Glomerular endothelial cell (primary cell): ENCODE measurements around the gene ADORA1. TPM values are rescaled to one million over a fixed set of nuclear protein-coding genes. Genes with fewer than 3 reads are reported as not detected.

Experiments used
- DNase-seq: peaks from one replicate; pipeline ENCODE4 v3.0.0-alpha.2; 2011; ENCODE audit warnings: low read depth, low spot score; ENCODE audit errors: extremely low read depth
- total RNA-seq: library from RNA; depleted of rRNA; stranded (reverse); fragments of >200 nt; gene quantifications from 2 replicates; pipeline ENCODE4 v1.2.3, GENCODE V29; 2015

The ADORA1 gene
- total RNA-seq, 1 donor from 2014 or later, result not detected

DNA sequence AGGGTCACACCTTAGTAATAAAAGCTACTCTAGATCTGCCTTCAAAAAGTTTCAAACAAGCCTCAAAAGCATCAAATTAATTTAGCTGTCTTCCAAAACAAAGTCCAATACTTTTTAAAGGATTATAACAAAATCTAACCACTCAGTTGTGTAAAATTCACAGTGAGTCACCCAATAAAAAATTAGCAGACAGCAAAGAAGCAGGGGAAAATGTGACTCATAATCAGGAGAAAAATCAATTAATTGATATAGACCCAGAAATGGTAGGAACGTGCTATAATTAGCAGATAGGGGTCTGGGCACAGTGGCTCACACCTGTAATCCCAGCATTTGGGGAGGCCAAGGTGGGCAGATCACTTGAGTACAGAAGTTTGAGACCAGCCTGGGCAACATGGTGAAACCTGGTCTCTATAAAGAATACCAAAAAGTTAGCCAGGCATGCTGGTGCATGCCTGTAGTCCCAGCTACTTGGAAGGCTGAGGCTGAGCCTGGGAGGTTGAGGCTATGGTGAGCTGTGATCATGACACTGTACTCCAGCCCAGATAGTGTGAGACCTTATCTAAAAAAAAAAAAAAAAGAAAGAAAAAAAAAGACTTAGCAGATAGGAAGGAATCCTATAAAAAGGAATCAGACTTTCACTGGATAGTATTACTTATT lies 33.6 kb upstream of the ADORA1 start:
- no peak for DNase-seq

DNA sequence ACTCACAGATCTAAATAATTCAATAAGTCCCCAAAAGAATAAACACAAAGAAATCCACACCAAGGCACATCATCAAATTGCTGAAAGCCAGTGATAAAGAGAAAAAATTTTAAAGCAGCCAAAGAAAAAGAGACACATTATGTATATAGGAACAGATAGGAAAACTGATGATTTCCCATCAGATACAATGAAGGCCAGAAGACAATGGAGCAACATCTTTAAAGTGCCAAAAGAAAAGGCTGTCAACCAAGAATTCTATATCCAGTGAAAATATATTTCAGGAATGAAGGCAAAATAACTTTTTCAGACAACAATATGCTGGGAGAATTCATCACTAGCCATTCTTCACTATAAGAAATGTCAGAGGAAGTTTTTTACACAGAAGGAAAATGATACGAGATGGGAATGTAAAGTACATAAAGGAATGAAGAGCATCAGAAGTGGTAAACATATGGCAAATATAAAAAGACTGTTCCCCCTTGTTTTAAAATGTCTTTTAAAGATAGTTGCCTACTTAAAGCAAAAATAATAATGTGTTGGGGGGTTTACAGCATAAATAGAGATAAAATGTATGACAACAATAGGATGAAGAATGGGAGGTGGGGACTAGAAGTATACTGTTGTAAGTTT lies 32.4 kb upstream of the ADORA1 start:
- no peak for DNase-seq

DNA sequence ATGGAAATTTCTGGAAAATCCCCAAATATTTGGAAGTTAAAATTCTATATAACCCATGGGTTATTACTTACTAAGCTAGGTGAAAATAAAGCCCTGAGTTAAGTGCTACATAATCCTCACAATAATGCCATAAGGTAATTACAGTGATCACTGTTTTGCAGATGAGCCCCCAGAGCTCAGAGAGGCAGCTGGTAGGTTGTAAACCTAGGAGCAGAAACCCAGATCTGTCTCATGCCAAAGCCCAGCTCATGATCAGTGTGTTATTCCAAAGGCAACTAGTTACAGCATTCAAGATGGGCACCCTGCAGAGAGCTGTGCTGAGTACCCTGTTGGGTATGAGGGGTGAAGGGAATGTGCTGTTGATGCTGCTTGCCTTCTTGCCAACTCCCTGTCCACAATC lies 31.0 kb upstream of the ADORA1 start:
- DNase-seq, result no peak

DNA sequence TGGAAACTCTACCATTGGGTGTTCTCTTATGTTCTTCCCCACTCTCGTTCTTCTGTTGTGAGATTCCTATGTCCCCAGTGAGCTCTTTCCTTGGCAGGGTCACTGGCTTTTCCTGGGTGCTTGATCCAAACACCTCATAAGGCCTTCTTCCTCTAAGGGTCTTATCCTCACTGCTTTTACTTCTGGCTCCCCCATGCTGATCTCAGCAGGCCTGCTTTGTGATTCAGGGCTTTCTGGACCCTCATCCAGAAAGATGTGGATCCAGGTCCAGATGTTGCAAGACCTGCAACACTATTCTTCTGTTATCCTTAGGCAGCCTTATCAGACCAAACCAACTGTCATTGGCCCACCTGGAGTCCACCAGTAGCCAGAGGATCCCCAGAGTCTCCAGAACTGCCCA lies 30.5 kb upstream of the ADORA1 start:
- DNase-seq, result no peak

DNA sequence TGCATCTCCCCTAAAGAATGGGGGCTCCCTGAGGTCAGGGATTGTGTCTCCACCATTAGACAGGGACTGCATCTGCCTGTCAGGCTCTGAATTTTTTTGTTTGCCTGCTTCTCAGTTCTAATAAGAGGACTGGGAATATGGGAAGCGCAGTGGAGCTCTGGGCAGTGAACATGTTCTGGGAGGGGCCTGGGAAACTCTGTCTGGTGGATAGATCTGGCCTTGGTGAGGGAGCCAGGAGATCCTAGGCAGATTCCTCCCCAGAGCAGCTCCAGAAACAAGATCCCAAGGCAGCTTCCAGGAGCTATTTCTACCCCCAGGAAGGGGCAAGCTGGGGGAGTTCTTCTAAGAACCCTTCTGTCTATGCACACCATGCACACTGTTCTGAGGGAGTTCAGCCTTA lies 29.1 kb upstream of the ADORA1 start:
- no peak for DNase-seq

DNA sequence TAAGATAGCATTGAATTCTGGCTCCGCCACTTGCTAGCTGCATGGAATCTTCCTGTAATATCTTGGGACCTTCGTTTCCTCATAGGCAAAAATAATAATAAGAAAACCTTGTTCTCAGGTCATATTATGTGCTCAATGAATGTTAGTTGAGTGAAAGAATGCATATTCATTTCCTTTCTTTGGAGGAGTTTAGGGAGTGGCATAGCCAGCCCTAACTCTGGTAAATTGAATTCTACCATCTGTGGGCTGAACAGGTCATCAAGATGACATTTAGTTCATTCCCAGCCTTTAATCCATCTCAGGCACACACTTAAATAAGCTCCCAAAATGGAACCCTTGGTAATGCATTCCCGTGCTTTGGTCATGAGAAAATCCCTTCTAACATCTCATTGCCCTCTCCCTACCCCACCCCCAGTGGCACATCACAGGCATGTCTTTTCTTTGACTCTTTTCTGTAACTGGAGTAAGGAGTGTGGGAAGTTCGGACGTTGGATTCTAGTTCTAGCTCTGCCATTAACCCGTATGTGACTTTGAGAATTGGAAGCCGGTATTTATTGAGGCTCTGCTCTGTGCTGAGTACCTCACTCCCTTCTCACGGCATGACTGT lies 28.5 kb upstream of the ADORA1 start:
- DNase-seq, result no peak

DNA sequence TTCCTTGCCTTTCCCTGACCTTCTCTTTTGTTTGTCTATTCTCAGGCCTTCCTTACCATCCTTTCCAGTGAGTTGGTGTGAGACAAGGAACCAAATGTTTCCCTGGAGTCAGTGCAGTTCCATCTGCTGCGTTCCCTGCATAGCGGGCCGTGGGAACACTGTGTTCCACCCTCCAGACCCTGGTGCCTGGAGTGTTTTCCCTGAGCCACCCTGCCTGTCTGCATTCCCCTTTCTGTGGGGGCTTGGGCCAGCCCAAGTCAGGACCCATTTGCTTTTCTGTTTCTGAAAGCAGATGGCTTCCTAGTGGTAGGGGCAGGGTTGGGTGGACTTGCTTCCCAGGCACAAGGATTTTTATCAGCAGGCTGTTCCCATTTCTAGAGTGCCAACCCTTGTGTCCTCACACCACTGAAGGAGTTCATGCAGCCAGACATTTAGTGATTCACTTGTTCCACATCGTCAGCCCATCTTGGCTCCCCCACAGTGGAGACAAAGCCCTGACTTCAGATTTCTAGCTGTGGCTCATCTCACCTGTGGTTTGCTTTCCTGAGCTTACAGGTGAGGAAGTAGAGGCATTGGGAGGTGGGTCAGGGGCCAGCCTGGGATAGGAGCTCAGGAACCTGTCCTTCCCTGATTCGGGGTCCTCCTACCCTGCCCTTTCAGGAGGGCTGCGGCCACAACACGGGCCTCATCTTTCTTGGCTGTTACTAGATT lies 27.6 kb upstream of the ADORA1 start:
- no peak for DNase-seq

DNA sequence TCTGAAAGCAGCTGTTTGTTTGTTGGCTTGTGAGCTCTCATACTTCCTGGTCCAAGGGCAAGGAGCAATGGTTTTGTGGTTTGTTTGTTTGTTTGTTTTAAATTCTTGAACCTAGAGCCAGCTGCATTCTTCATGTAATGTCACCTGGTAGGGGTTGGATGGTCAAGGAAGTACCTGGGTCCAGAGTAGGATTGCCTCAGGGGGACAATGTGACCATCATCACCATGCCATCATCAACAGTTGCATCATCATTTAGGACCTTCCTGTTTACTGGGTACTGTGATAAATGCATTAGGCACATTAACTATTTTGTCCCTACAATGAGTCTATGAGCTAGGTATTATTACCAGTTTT lies 27.0 kb upstream of the ADORA1 start:
- DNase-seq, result no peak

DNA sequence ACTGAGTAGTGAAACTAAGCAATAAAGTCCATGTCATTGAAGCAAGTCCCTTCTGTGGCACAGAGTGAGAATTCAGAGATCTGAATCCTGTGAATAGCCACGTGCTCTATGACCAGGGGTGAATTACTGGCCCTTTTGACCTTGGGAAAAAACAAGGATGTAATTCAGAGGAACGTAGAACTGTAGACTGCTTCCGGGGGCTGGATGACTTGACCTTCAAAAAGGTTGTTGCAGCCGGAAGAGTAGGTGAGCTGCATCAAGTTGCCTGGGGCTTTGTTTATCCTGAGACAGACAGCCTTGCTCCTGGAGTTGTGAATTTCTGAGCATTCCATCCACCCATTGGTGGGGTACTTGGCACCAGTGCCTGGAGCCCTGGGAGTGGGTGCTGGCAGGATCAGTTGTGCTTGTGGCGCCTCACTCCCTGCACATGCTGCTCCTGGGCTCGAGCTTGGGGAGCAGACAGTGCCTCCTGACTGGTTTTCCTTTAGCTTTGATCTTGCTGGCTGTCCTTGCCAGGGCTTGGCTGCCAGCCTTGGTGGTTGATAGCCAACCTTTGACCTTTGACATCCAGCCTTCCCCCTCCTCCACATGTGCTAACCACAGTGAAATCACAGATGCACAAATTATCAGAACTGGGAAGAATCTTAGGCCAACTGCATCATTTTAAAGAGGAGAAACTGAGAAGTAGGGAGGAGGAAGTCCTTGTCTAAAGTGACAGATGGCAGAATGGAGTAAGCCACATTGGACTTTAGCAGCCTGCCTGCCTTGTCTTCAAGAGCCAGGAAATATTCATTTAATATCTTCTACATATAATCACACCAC lies 25.5 kb upstream of the ADORA1 start:
- DNase-seq, result no peak

DNA sequence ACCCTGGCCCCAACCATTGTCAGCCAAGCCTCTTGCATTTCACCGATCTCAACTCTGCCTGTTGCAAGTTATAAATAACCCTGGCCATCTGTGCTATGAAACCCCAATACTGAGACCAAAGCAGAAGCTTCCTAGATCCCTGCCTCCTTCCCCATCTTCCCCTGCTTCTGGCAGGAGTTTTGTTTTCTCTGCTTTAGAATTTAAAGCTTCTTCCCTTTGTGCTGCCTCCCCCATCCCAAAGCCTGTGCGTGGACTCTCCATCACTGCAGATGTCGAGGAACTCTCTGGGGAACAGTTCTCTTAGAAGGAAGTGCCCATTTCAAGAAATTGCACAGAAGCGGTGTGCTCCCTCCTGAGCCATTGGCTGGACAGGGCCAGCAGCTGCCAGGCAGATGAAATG lies 24.3 kb upstream of the ADORA1 start:
- DNase-seq, result no peak

DNA sequence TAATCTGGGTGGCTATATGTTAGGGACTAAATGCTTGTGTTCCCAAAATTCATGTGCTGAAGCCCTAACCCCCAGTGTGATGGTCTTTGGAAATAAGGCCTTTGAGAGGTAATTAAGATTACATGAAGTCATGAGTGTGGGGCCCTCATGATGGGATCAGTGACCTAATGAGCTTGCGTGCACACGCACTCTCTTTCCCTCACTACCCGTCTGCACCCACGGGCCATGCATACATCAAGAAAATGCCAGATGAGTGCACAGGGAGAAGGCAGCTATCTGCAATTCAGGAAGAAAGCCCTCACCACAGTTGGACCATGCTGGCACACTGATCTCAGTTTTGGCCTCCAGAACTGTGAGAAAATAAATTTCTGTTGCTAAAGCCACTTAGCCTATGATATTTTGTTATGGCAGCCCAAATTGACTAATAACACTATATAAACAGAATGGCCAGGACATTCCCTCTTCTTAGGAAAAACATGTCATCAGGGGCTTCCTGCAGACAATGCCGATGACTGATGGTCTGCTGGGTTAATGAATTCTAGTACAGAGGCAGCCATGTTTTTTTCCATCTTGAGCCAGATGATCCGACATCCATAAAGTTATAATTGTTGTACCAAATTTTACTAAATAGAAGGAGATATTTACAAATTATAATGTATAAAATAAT lies 23.6 kb upstream of the ADORA1 start:
- no peak for DNase-seq

DNA sequence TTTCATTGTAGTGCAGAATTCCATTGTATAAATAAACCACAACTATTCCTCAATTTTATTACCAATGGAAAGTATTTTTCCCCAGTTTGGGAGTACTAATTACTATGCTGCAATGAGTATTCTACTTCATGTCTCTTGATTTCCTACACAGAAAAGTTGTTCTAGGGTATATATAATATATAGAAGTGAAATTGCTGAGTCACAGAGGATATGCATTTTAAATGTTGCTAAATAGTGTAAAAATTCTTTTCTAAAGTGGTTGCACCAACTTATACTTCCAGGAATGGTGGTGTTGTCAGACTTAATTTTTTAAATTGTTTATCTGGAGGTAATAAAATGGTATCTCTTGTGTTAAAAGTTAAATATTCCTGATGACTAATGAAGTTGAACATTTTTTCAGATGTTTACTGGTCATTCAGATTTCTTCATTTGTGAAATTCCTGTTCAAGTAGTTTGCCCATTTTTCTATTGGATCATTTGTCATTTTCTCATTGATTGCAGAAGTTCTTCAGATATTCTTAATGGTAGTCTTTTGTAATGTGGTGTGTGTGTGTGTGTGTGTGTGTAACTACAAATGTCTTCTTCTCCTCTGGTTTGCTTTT lies 22.6 kb upstream of the ADORA1 start:
- DNase-seq, result no peak

DNA sequence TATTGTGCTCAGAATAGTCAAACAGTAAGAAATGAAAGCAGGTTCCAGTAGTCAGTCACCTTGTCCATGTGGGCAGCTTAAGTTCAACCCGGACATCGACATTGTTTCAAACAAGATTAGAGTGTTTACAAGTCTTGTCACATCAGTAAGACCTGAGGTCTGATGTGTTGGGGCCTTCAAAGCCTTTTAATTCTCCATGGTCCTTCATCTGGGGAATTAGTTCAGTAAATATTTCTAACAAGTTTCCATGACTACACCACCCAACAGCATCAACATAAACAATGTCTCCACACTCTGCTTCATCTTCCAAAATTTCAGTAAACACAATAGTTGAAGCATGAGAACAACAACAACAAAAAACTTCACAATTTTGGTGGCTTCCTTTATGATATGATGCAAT lies 15.1 kb upstream of the ADORA1 start:
- DNase-seq, result no peak

DNA sequence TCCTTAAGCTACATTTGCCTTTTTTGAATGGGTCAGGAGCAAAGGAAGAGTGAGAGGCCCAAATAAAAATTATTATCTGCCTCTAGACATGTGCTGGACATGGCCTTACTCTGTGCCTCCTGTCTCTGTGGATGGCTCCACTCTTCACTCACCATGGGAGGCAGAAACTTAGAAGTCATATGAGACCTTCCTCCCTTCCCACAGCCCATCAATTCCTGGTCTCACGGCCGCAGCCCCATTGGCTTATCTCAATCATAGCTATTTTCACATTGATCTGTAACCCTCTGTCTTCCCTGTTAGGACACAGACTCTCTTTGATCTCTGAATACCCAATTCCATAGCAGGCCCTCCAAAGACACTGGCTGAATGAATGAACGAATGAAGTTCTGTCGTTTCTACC lies 14.2 kb upstream of the ADORA1 start:
- DNase-seq, result no peak

DNA sequence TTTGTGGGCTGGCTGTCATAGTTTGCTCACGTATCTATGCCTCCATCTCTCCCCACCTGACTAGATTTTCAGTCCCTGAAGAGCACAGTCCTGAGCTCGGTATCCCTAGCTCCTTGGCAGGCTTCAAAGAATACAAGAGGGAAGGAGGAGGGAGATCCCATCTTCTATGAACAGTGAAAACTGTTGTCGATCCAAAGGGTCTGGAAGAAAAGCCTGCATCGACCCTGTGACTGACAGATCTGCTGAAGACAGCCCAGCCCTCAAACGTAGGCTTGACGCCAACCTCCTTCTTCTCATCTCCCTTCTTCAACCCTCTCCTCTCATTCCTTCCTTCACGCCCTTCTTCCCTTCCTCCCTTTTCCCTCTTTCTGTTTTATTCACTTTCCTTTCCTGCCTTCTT lies 13.3 kb upstream of the ADORA1 start:
- DNase-seq, result no peak

DNA sequence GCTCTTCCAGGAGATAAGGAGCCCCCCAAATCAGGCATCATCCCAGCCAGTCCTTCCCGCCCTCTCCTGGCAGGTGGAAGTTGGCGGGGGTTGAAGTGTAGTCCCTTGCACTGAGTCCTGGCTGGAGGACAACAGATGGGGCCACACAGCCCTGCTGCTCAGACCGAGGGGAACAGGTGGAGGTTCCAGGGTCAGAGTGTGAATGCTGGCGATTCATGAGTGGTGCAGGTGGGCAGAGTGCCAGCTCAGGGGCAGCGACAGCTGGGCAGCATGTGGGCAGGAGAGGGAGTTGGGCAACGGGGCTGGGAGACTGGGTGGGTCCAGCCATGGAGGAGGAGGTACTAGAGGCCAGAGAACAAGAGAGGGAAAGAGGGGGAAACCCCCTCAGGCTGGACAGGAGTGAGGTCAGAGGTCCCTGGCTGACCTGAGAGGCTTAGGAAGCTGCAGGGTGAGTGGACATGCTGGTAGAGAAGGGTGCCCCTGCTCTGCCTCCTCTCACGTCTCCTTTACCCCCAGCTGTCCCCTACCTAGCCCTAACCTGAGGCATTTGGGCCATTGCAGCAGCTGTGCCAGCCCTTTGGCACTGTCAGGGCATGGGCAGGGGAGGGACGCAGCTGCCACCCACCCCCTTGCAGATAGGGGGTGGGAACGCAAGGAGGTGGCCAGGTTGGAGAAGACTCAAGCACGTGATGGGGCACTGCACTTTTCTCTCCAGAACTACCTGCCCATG lies 11.3 kb upstream of the ADORA1 start:
- no peak for DNase-seq

DNA sequence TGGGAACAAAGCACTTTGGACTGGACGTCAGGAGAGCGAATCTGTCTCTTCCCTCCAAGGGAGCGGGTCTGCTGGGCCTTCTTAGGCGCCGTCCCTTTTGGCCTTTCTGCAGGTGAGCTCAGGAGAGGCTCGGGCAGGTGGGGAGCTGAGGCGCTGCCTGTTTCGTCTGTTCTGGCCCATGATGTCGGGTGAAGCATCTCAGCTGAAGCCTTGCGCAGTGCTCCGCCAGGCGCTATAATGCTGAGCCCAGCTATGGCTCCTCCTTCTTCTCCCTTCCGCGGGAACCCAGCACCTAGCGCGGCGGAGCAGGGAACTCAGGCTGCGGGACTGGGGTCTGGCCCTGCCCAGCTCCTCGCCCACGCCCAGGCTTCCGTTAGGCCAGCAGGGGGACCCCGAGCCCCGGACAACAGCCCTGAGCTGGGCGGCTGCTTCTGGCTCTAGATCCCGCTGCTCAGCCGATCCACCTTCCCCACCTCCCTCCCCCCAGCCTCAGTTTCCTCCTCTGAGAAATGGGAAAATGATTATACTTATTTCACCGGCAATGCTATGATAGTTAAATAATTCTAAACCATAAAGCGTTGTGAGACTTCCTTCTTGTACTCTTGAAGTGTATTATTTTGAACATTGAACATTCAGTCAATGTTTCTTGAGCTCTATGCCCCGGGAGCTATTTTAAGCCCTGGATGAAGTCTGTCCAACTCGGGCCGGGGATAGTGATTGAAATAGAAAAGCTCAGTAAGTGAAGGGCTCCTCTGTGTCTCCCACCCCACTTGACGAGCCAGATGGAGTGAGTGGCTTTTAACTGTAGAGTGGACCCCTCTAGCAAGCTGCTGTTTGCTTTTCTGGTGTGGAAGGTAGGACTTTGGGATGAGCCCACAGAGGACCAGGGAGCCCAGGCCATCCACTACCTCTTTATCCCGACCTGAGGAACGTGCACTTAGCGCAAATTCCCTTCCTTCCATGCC lies 9.6 kb upstream of the ADORA1 start:
- no peak for DNase-seq
